ENCODE data around the gene CABP2.

CABP2 gene

GRCh38 chr11:67544616-67545242, 21.5 kb upstream of the CABP2 start:
- no peaks in the 10 kb centered on the region for H3K36me3 Mint-ChIP-seq
- H3K9me3 Mint-ChIP-seq: no peaks in the 10 kb centered on the region
- H3K4me1 Mint-ChIP-seq: no peaks in the 10 kb centered on the region
- no peak overlapping the region for H3K4me3 Mint-ChIP-seq
- H3K27me3 Mint-ChIP-seq: no peaks in the 10 kb centered on the region
- no peak overlapping the region for H3K27ac Mint-ChIP-seq

DNA sequence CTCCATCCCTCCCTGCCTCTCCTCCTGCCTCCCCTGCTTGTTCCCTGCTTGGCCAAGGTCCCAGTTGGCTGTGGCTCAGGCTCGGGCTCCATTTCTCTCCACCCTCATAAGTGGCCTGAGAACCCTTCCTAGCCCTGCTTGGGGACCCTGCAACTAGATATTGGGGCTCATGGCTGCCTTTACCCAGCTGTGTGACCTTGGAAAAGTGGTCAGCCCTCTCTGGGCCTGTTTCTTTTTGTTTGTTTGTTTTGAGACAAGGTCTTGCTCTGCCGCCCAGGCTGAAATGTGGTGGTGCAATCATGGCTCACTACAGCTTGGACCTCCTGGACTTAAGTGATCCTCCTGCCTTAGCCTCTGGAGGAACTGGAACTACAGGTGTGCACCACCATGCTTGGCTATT, 20.3 kb upstream of the CABP2 start:
- Mint-ChIP-seq H3K36me3 (no peaks in the 10 kb centered on the region), H3K4me1 (no peaks in the 10 kb centered on the region), H3K9me3 (no peaks in the 10 kb centered on the region), H3K4me3 (no peak overlapping the region), H3K27me3 (no peaks in the 10 kb centered on the region), H3K27ac (no peak overlapping the region)

DNA sequence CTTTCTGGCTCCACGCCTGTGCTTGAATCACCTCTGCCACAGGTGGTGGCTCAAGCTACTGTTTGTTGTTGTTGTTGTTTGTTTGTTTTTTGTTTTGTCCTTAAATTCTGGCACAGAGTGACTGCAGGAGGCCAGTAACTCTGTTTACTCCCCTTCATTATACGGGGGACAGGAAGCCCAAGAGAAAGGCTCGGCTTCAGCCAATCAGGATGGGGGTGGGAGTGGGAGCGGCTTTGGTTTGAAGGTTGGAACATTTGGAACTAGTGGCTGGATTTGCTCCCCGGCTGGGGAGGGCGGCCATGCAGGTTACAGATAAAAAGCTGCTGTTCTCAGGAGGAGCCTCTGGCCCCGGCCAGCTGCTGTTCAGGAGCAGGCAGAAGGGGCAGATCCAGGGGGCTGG, 19.7 kb upstream of the CABP2 start:
- H3K27me3 Mint-ChIP-seq: no peaks in the 10 kb centered on the region
- no peak overlapping the region for H3K4me3 Mint-ChIP-seq
- H3K4me1 Mint-ChIP-seq: no peaks in the 10 kb centered on the region
- no peaks in the 10 kb centered on the region for H3K36me3 Mint-ChIP-seq
- no peaks in the 10 kb centered on the region for H3K9me3 Mint-ChIP-seq
- peak overlapping the region; percentile 51 for H3K27ac Mint-ChIP-seq

GRCh38 chr11:67542169-67542568, 18.9 kb upstream of the CABP2 start:
- Mint-ChIP-seq H3K36me3 (no peaks in the 10 kb centered on the region), H3K27me3 (no peaks in the 10 kb centered on the region), H3K9me3 (no peaks in the 10 kb centered on the region)

GRCh38 chr11:67541198-67541597, 18.0 kb upstream of the CABP2 start:
- Mint-ChIP-seq H3K27me3 (no peaks in the 10 kb centered on the region), H3K27ac (no peak overlapping the region), H3K4me1 (no peaks in the 10 kb centered on the region), H3K9me3 (no peaks in the 10 kb centered on the region), H3K36me3 (no peaks in the 10 kb centered on the region), H3K4me3 (no peak overlapping the region)

More at GRCh38 chr11:67542169-67542568, 18.9 kb upstream of the CABP2 start:
- Mint-ChIP-seq H3K27ac (no peak overlapping the region), H3K4me1 (no peaks in the 10 kb centered on the region), H3K4me3 (no peak overlapping the region)

GRCh38 chr11:67539550-67539949, 16.3 kb upstream of the CABP2 start:
- no peaks in the 10 kb centered on the region for H3K4me1 Mint-ChIP-seq
- H3K27ac Mint-ChIP-seq: no peak overlapping the region
- H3K27me3 Mint-ChIP-seq: no peaks in the 10 kb centered on the region
- H3K4me3 Mint-ChIP-seq: no peak overlapping the region
- H3K9me3 Mint-ChIP-seq: no peaks in the 10 kb centered on the region
- H3K36me3 Mint-ChIP-seq: no peaks in the 10 kb centered on the region

DNA sequence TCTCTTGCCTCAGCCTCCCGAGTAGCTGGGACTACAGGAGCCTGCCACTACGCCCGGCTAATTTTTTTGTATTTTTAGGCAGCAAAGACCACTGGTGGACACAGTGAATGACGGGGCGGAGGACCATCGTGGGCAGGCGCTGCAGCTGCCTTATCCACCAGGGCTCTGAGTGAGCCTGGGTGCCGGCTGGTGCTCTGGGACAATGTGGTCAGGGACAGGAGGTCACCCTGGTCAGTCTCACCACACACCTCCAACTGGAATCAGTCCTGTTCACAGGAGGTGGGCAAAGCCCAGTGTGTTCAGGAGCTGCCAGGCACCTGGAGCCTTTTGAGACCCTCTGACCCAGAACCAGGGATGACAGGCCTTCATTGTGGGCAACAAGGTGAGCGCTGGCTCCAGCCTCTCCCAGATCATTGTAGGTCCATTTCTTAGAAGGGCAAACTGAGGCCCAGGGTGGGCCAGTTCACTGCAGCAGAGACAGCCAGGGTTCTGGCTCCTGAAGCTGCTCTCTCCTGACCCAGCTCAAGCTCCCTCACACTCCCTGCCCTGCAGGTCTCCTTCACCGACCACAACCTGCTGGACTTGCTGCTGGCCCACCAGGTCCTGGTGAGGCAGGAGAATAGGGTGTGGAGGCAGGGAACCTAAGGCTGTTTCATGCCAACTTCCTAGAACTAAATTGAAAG, 15.7 kb upstream of the CABP2 start:
- Mint-ChIP-seq H3K4me1 (no peaks in the 10 kb centered on the region), H3K27ac (no peak overlapping the region), H3K27me3 (no peaks in the 10 kb centered on the region), H3K36me3 (no peaks in the 10 kb centered on the region), H3K9me3 (no peaks in the 10 kb centered on the region), H3K4me3 (no peak overlapping the region)

GRCh38 chr11:67538306-67538705, 15.1 kb upstream of the CABP2 start:
- no peak overlapping the region for H3K27ac Mint-ChIP-seq
- no peaks in the 10 kb centered on the region for H3K9me3 Mint-ChIP-seq
- no peaks in the 10 kb centered on the region for H3K27me3 Mint-ChIP-seq

DNA sequence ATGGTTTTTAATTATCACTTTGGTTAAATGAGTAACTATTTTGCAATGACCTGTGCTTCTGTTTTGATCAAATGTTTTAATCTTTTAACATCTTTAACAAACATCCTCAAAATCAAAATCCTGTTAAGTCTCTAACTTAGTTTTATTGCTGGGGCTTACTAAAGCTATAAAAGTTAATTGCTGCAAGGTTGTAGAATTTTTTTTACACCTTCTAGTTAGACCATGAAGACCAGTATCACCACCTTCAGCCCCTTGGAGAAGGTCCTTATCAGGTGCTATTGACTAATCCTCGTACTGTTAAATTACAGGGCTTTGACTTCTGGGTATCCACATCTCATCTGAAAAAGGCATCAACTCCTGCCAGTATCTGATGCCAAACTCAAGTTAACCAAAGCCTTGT, 12.3 kb upstream of the CABP2 start:
- Mint-ChIP-seq H3K27me3 (no peaks in the 10 kb centered on the region), H3K4me1 (no peaks in the 10 kb centered on the region), H3K36me3 (peaks cover 2% of the 10 kb centered on the region), H3K9me3 (no peaks in the 10 kb centered on the region), H3K4me3 (no peak overlapping the region), H3K27ac (no peak overlapping the region)

More at GRCh38 chr11:67538306-67538705, 15.1 kb upstream of the CABP2 start:
- H3K36me3 Mint-ChIP-seq: peaks cover 2% of the 10 kb centered on the region
- H3K4me1 Mint-ChIP-seq: no peaks in the 10 kb centered on the region
- H3K4me3 Mint-ChIP-seq: no peak overlapping the region

GRCh38 chr11:67534070-67534679, 10.9 kb upstream of the CABP2 start:
- Mint-ChIP-seq H3K4me3 (no peak overlapping the region), H3K9me3 (no peaks in the 10 kb centered on the region), H3K27ac (no peak overlapping the region), H3K27me3 (no peaks in the 10 kb centered on the region), H3K36me3 (peaks cover 2% of the 10 kb centered on the region), H3K4me1 (no peaks in the 10 kb centered on the region)

DNA sequence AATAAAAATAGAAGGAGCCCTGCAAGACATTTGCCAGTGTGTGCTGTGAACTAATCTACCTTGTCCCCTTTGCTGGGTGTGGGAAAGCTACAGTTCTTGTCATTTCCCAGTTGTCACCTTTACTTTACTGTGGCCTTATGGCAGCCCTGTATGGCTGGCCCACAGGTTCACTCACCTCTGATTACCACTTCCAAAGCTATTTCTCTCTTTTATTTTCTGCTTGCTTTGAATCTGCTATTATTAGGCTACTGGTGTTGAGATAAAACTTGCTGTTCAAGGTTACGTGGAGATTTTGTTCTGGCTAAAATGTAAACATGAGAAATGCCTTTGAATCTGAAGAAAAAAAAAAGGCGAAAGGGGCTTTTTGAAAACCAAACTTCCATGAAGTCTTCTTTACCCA, 9.6 kb upstream of the CABP2 start:
- Mint-ChIP-seq H3K27ac (no peak overlapping the region), H3K4me1 (no peaks in the 10 kb centered on the region), H3K9me3 (no peaks in the 10 kb centered on the region), H3K36me3 (peaks cover 2% of the 10 kb centered on the region), H3K4me3 (no peak overlapping the region), H3K27me3 (no peaks in the 10 kb centered on the region)

- H3K9me3 Mint-ChIP-seq: no peaks in the 10 kb centered on the region
- H3K27me3 Mint-ChIP-seq: no peaks in the 10 kb centered on the region
- no peaks in the 10 kb centered on the region for H3K4me1 Mint-ChIP-seq
- H3K27ac Mint-ChIP-seq: no peak overlapping the region
- H3K36me3 Mint-ChIP-seq: peaks cover 2% of the 10 kb centered on the region
- no peak overlapping the region for H3K4me3 Mint-ChIP-seq
Observed at GRCh38 chr11:67530282-67530592, 7.0 kb upstream of the CABP2 start.

DNA sequence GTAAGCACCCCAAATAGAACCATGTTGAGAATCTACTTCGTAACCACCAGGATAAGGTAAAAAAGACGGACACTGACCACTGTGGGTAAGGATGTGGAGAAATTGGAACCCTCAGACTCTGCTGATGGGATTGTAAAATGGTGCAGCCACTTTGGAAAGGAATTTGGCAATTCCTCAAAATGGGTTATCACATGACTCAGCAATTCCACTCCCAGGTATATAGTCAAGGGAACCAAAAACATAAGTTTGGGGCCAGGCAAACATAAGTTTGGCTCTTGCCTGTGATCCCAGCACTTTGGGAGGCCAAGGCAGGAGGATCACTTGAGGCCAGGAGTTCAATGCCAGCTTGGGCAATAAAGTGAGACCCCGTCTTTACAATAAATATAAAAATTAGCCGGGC, 5.1 kb upstream of the CABP2 start:
- Mint-ChIP-seq H3K36me3 (no peaks in the 10 kb centered on the region), H3K9me3 (no peaks in the 10 kb centered on the region), H3K4me3 (no peak overlapping the region), H3K4me1 (no peaks in the 10 kb centered on the region), H3K27ac (no peak overlapping the region), H3K27me3 (no peaks in the 10 kb centered on the region)

GRCh38 chr11:67525275-67525976, 2.2 kb upstream of the CABP2 start:
- Mint-ChIP-seq H3K9me3 (no peaks in the 10 kb centered on the region), H3K4me3 (no peak overlapping the region), H3K4me1 (no peaks in the 10 kb centered on the region), H3K36me3 (no peaks in the 10 kb centered on the region), H3K27ac (no peak overlapping the region), H3K27me3 (no peaks in the 10 kb centered on the region)

DNA sequence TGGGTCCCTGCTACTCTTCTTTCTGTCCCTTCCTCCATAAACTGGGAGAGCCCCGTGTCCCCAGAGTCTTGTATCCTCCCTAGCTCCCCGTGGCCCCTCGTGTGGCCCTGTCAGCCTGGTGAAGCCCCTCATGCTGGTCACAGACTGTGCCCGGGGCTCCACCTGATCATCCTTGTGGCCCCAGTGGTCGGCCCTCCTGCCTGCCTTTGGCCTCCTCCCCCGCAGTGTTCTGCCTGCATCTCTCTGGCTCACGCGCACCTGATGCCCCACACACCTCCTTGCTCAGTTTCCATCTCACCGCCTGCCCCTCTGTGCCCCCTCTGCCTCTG, 1.2 kb upstream of the CABP2 start:
- no peaks in the 10 kb centered on the region for H3K36me3 Mint-ChIP-seq
- H3K27ac Mint-ChIP-seq: no peak overlapping the region
- H3K4me3 Mint-ChIP-seq: no peak overlapping the region
- H3K4me1 Mint-ChIP-seq: no peaks in the 10 kb centered on the region
- no peaks in the 10 kb centered on the region for H3K9me3 Mint-ChIP-seq
- no peaks in the 10 kb centered on the region for H3K27me3 Mint-ChIP-seq
